Vagina (tissue), 2 donors: Measurements from ENCODE around the gene PNLIPRP1.

ENCODE experiments used
- POLR2A ChIP-seq, 2 donors: fragments of 450-650 bp; IDR thresholded peaks; one replicate each; pipeline ENCODE4 v1.6.1; 2017; ENCODE audit warnings: antibody characterized with exemption in 2 of 2, mild to moderate bottlenecking in 2 of 2, moderate library complexity in 2 of 2
- POLR2AphosphoS5 ChIP-seq, 2 donors: sonication (generic); formaldehyde crosslinking; IDR thresholded peaks; one replicate each; pipeline ENCODE4 v1.9.0; 2017; ENCODE audit warnings: antibody characterized with exemption in 2 of 2, mild to moderate bottlenecking in 2 of 2, low read depth in 1 of 2; ENCODE audit not compliant: insufficient read depth in 1 of 2
- TF ChIP-seq, protein P1 (sequence below), 3 experiments: fragments of 450-650 bp in 2 of 3; fragments of 200-600 bp in 1 of 3; sonication (generic) in 1 of 3; IDR thresholded peaks; one replicate each; pipeline ENCODE4 v1.5.1; 2017 to 2019; ENCODE audit warnings: antibody characterized with exemption in 3 of 3, mild to moderate bottlenecking in 2 of 3, moderate library complexity in 2 of 3

DNA sequence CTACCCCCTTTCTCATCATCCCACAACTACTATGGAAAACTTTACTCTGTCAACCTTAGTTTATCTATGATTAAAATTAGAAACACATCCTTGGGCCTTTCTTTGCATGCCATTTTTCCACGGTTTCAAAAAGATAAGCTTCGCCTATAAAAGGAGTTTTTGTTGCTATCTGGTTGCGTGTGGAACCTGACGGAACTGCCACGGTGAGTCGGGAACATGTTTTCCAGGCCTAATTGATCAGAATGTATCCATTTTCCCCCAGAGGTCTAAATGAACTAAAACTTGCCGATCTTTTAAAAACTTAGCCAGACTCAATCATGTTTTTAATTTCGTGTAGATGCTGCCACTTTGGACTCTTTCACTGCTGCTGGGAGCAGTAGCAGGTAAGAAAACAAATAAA, 45.0 kb upstream of the PNLIPRP1 start, which contains the start of gene PNLIP:
- TF ChIP-seq, protein P1, sequence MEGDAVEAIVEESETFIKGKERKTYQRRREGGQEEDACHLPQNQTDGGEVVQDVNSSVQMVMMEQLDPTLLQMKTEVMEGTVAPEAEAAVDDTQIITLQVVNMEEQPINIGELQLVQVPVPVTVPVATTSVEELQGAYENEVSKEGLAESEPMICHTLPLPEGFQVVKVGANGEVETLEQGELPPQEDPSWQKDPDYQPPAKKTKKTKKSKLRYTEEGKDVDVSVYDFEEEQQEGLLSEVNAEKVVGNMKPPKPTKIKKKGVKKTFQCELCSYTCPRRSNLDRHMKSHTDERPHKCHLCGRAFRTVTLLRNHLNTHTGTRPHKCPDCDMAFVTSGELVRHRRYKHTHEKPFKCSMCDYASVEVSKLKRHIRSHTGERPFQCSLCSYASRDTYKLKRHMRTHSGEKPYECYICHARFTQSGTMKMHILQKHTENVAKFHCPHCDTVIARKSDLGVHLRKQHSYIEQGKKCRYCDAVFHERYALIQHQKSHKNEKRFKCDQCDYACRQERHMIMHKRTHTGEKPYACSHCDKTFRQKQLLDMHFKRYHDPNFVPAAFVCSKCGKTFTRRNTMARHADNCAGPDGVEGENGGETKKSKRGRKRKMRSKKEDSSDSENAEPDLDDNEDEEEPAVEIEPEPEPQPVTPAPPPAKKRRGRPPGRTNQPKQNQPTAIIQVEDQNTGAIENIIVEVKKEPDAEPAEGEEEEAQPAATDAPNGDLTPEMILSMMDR (IDR thresholded peaks at IDR 0.05) = no peak
- TF ChIP-seq POLR2AphosphoS5 (IDR thresholded peaks at IDR 0.05; ENCODE audit: insufficient read depth in 1 of 2, low read depth in 1 of 2) (no peak), POLR2A (IDR thresholded peaks at IDR 0.05) (no peak)
